ENCODE results near the gene MC1R.
A peak's percentile ranks its signal among the peaks of the same experiment; 100 is the strongest.

The MC1R gene

GRCh38 chr16:89936034-89936433, 17.4 kb downstream of the MC1R start:
- no peak for DNase-seq
- H3K4me3 ChIP-seq (ENCODE audit: control insufficient read depth in 1 of 7, extremely low read depth in 1 of 7, insufficient read depth in 4 of 7, low read depth in 2 of 7, low read length in 6 of 7), result no peak overlapping the region
- ChIA-PET CTCF (no interaction called here), POLR2A (no interaction called here)
- 86% methylated on average over 10 of the region's 13 CpGs for WGBS (ENCODE audit: insufficient coverage)
- no peaks in the 10 kb centered on the region for H3K9me3 ChIP-seq (ENCODE audit: control extremely low read depth in 1 of 5, control insufficient read depth in 4 of 5, insufficient read depth in 2 of 5, low read depth in 1 of 5, low read length in 4 of 5)
- no peaks in the 10 kb centered on the region for H3K4me1 ChIP-seq (ENCODE audit: control extremely low read depth in 1 of 4, control insufficient read depth in 4 of 4, insufficient read depth in 4 of 4, low read length in 3 of 4)
- peaks cover 0 to 9% (median 0%) of the 10 kb centered on the region in 5 experiments for H3K27me3 ChIP-seq (replicated peaks in 2 of 5; ENCODE audit: control insufficient read depth in 4 of 5, insufficient read depth in 5 of 5, low read length in 4 of 5)
- no peaks in the 10 kb centered on the region for H3K36me3 ChIP-seq (ENCODE audit: control insufficient read depth in 4 of 4, insufficient read depth in 4 of 4, low read length in 3 of 4)
- no peak overlapping the region for H3K27ac ChIP-seq (ENCODE audit: insufficient read depth in 1 of 2, low read depth in 1 of 2, low read length in 2 of 2, poor library complexity in 1 of 2, severe bottlenecking in 2 of 2)

- H3K36me3 ChIP-seq (ENCODE audit: control insufficient read depth in 4 of 4, insufficient read depth in 4 of 4, low read length in 3 of 4), result no peaks in the 10 kb centered on the region
- ChIA-PET POLR2A (no interaction called here), CTCF (no interaction called here)
These were observed 17.8 kb downstream of the MC1R start for GRCh38 chr16:89936508-89936907.

GRCh38 chr16:89936981-89937380, 18.3 kb downstream of the MC1R start:
- peaks cover 0 to 9% (median 0%) of the 10 kb centered on the region in 5 experiments for H3K27me3 ChIP-seq (replicated peaks in 2 of 5; ENCODE audit: control insufficient read depth in 4 of 5, insufficient read depth in 5 of 5, low read length in 4 of 5)
- H3K9me3 ChIP-seq (ENCODE audit: control extremely low read depth in 1 of 5, control insufficient read depth in 4 of 5, insufficient read depth in 2 of 5, low read depth in 1 of 5, low read length in 4 of 5), result no peaks in the 10 kb centered on the region
- DNase-seq, result no peak
- H3K27ac ChIP-seq (ENCODE audit: insufficient read depth in 1 of 2, low read depth in 1 of 2, low read length in 2 of 2, poor library complexity in 1 of 2, severe bottlenecking in 2 of 2), result no peak overlapping the region
- H3K4me1 ChIP-seq (ENCODE audit: control extremely low read depth in 1 of 4, control insufficient read depth in 4 of 4, insufficient read depth in 4 of 4, low read length in 3 of 4), result no peaks in the 10 kb centered on the region
- no peak overlapping the region for H3K4me3 ChIP-seq (ENCODE audit: control insufficient read depth in 1 of 7, extremely low read depth in 1 of 7, insufficient read depth in 4 of 7, low read depth in 2 of 7, low read length in 6 of 7)
- 96% methylated on average over 16 of the region's 20 CpGs for WGBS (ENCODE audit: insufficient coverage)
- no peaks in the 10 kb centered on the region for H3K36me3 ChIP-seq (ENCODE audit: control insufficient read depth in 4 of 4, insufficient read depth in 4 of 4, low read length in 3 of 4)
- ChIA-PET POLR2A (no interaction called here), CTCF (no interaction called here)

More at GRCh38 chr16:89936508-89936907, 17.8 kb downstream of the MC1R start:
- no peaks in the 10 kb centered on the region for H3K4me1 ChIP-seq (ENCODE audit: control extremely low read depth in 1 of 4, control insufficient read depth in 4 of 4, insufficient read depth in 4 of 4, low read length in 3 of 4)
- H3K27me3 ChIP-seq (replicated peaks in 2 of 5; ENCODE audit: control insufficient read depth in 4 of 5, insufficient read depth in 5 of 5, low read length in 4 of 5), result peaks cover 0 to 9% (median 0%) of the 10 kb centered on the region in 5 experiments
- H3K27ac ChIP-seq (ENCODE audit: insufficient read depth in 1 of 2, low read depth in 1 of 2, low read length in 2 of 2, poor library complexity in 1 of 2, severe bottlenecking in 2 of 2), result no peak overlapping the region
- no peak for DNase-seq
- H3K4me3 ChIP-seq (ENCODE audit: control insufficient read depth in 1 of 7, extremely low read depth in 1 of 7, insufficient read depth in 4 of 7, low read depth in 2 of 7, low read length in 6 of 7), result no peak overlapping the region
- 93% methylated on average over 14 of the region's 14 CpGs for WGBS (ENCODE audit: insufficient coverage)
- H3K9me3 ChIP-seq (ENCODE audit: control extremely low read depth in 1 of 5, control insufficient read depth in 4 of 5, insufficient read depth in 2 of 5, low read depth in 1 of 5, low read length in 4 of 5), result no peaks in the 10 kb centered on the region

GRCh38 chr16:89938175-89938885, 19.7 kb downstream of the MC1R start:
- POLR2A ChIA-PET, result no interaction called here
- WGBS (ENCODE audit: insufficient coverage), result 88% methylated on average over 19 of the region's 21 CpGs
- CTCF ChIA-PET, result no interaction called here
- H3K27me3 ChIP-seq (replicated peaks in 2 of 5; ENCODE audit: control insufficient read depth in 4 of 5, insufficient read depth in 5 of 5, low read length in 4 of 5), result peaks cover 0 to 9% (median 0%) of the 10 kb centered on the region in 5 experiments
- H3K27ac ChIP-seq (ENCODE audit: insufficient read depth in 1 of 2, low read depth in 1 of 2, low read length in 2 of 2, poor library complexity in 1 of 2, severe bottlenecking in 2 of 2), result no peak overlapping the region
- H3K36me3 ChIP-seq (ENCODE audit: control insufficient read depth in 4 of 4, insufficient read depth in 4 of 4, low read length in 3 of 4), result no peaks in the 10 kb centered on the region
- DNase-seq, result no peak
- H3K9me3 ChIP-seq (ENCODE audit: control extremely low read depth in 1 of 5, control insufficient read depth in 4 of 5, insufficient read depth in 2 of 5, low read depth in 1 of 5, low read length in 4 of 5), result no peaks in the 10 kb centered on the region
- no peak overlapping the region for H3K4me3 ChIP-seq (ENCODE audit: control insufficient read depth in 1 of 7, extremely low read depth in 1 of 7, insufficient read depth in 4 of 7, low read depth in 2 of 7, low read length in 6 of 7)
- H3K4me1 ChIP-seq (ENCODE audit: control extremely low read depth in 1 of 4, control insufficient read depth in 4 of 4, insufficient read depth in 4 of 4, low read length in 3 of 4), result no peaks in the 10 kb centered on the region

- no peaks in the 10 kb centered on the region for H3K9me3 ChIP-seq (ENCODE audit: control extremely low read depth in 1 of 5, control insufficient read depth in 4 of 5, insufficient read depth in 2 of 5, low read depth in 1 of 5, low read length in 4 of 5)
- CTCF ChIA-PET, result no interaction called here
- no peak overlapping the region for H3K4me3 ChIP-seq (ENCODE audit: control insufficient read depth in 1 of 7, extremely low read depth in 1 of 7, insufficient read depth in 4 of 7, low read depth in 2 of 7, low read length in 6 of 7)
- POLR2A ChIA-PET, result no interaction called here
- no peak overlapping the region for H3K27ac ChIP-seq (ENCODE audit: insufficient read depth in 1 of 2, low read depth in 1 of 2, low read length in 2 of 2, poor library complexity in 1 of 2, severe bottlenecking in 2 of 2)
- no peak for DNase-seq
- H3K27me3 ChIP-seq (replicated peaks in 2 of 5; ENCODE audit: control insufficient read depth in 4 of 5, insufficient read depth in 5 of 5, low read length in 4 of 5), result peaks cover 0 to 40% (median 11%) of the 10 kb centered on the region in 5 experiments
- peaks cover 0 to 17% (median 15%) of the 10 kb centered on the region in 4 experiments for H3K4me1 ChIP-seq (ENCODE audit: control extremely low read depth in 1 of 4, control insufficient read depth in 4 of 4, insufficient read depth in 4 of 4, low read length in 3 of 4)
- H3K36me3 ChIP-seq (ENCODE audit: control insufficient read depth in 4 of 4, insufficient read depth in 4 of 4, low read length in 3 of 4), result no peaks in the 10 kb centered on the region
- WGBS (ENCODE audit: insufficient coverage), result 71% methylated on average over 3 of the region's 5 CpGs
These were observed 26.1 kb downstream of the MC1R start for GRCh38 chr16:89944773-89945172.

- ChIA-PET CTCF (no interaction called here), POLR2A (no interaction called here)
- DNase-seq, result peak in 2 of 3 donors; percentile 6 to 11
- H3K27ac ChIP-seq (ENCODE audit: insufficient read depth in 1 of 2, low read depth in 1 of 2, low read length in 2 of 2, poor library complexity in 1 of 2, severe bottlenecking in 2 of 2), result no peak overlapping the region
- H3K4me1 ChIP-seq (ENCODE audit: control extremely low read depth in 1 of 4, control insufficient read depth in 4 of 4, insufficient read depth in 4 of 4, low read length in 3 of 4), result peaks cover 0 to 18% (median 16%) of the 10 kb centered on the region in 4 experiments
- H3K4me3 ChIP-seq (ENCODE audit: control insufficient read depth in 1 of 7, extremely low read depth in 1 of 7, insufficient read depth in 4 of 7, low read depth in 2 of 7, low read length in 6 of 7), result no peak overlapping the region
- WGBS (ENCODE audit: insufficient coverage), result 48% methylated on average over 2 of the region's 7 CpGs
- no peaks in the 10 kb centered on the region for H3K9me3 ChIP-seq (ENCODE audit: control extremely low read depth in 1 of 5, control insufficient read depth in 4 of 5, insufficient read depth in 2 of 5, low read depth in 1 of 5, low read length in 4 of 5)
- peaks cover 0 to 40% (median 11%) of the 10 kb centered on the region in 5 experiments for H3K27me3 ChIP-seq (replicated peaks in 2 of 5; ENCODE audit: control insufficient read depth in 4 of 5, insufficient read depth in 5 of 5, low read length in 4 of 5)
- no peaks in the 10 kb centered on the region for H3K36me3 ChIP-seq (ENCODE audit: control insufficient read depth in 4 of 4, insufficient read depth in 4 of 4, low read length in 3 of 4)
These were observed 27.0 kb downstream of the MC1R start for GRCh38 chr16:89945654-89946053.

- no peak overlapping the region for H3K27ac ChIP-seq (ENCODE audit: insufficient read depth in 1 of 2, low read depth in 1 of 2, low read length in 2 of 2, poor library complexity in 1 of 2, severe bottlenecking in 2 of 2)
- ChIA-PET CTCF (interaction anchor here (1.4 kb wide), 1 partner anchor 63 kb away, joined by 3 read pairs; no protein-coding TSS in a partner anchor), POLR2A (no interaction called here)
- H3K4me3 ChIP-seq (ENCODE audit: control insufficient read depth in 1 of 7, extremely low read depth in 1 of 7, insufficient read depth in 4 of 7, low read depth in 2 of 7, low read length in 6 of 7), result no peak overlapping the region
- no peaks in the 10 kb centered on the region for H3K36me3 ChIP-seq (ENCODE audit: control insufficient read depth in 4 of 4, insufficient read depth in 4 of 4, low read length in 3 of 4)
- H3K9me3 ChIP-seq (ENCODE audit: control extremely low read depth in 1 of 5, control insufficient read depth in 4 of 5, insufficient read depth in 2 of 5, low read depth in 1 of 5, low read length in 4 of 5), result no peaks in the 10 kb centered on the region
- 94% methylated on average over 2 of the region's 5 CpGs for WGBS (ENCODE audit: insufficient coverage)
- no peak for DNase-seq
- H3K27me3 ChIP-seq (replicated peaks in 2 of 5; ENCODE audit: control insufficient read depth in 4 of 5, insufficient read depth in 5 of 5, low read length in 4 of 5), result peaks cover 0 to 40% (median 11%) of the 10 kb centered on the region in 5 experiments
- peaks cover 0 to 18% (median 16%) of the 10 kb centered on the region in 4 experiments for H3K4me1 ChIP-seq (ENCODE audit: control extremely low read depth in 1 of 4, control insufficient read depth in 4 of 4, insufficient read depth in 4 of 4, low read length in 3 of 4)
These were observed 27.9 kb downstream of the MC1R start for GRCh38 chr16:89946515-89946914.

Measured in common myeloid progenitor, CD34-positive (primary cell).